K562 (cell line): ENCODE data around the gene AJAP1. TPM values are rescaled to one million over a fixed set of nuclear protein-coding genes. Genes with fewer than 3 reads are reported as not detected.

Experiments used
- ATAC-seq: fragments of 200-7000 bp; cut with Tn5 transposase; 3 replicates; pipeline ENCODE4 v1.9.1; 2020; ENCODE audit warnings: moderate library complexity
- BruUV-seq: library from RNA; stranded (reverse); fragments of 400-500 nt; replicated peaks from 2 replicates; lab custom pipeline; 2021; lab: Mats Ljungman, UMichigan
- CTCF ChIA-PET: fragments of 300-600 bp; formaldehyde crosslinking; extraction: SDS; loops from one replicate; lab custom pipeline; 2021; ENCODE audit warnings: low intra/inter-chr PET ratio; lab: Yijun Ruan, JAX
- POLR2A ChIA-PET: fragments of 300-600, 350-650 bp; sonication (Branson Sonifier 250); formaldehyde crosslinking; extraction: SDS; loops from one replicate; lab custom pipeline; 2021; ENCODE audit warnings: antibody characterized with exemption, inconsistent platforms; lab: Yijun Ruan, JAX
- DNase-seq, 4 experiments: peaks; one replicate each; pipeline versions ENCODE4 v3.0.0 to v3.0.0-alpha.2; 2011 to 2018; ENCODE audit warnings: low spot score in 3 of 4, mixed read lengths in 3 of 4; ENCODE audit errors: extremely low read depth in 1 of 4
- FAIRE-seq: peaks from 2 replicates; lab custom pipeline; 2011; peaks lifted over from hg19 to GRCh38; lab: Jason Lieb, UNC
- H2AFZ ChIP-seq: 2 replicates; pipeline ENCODE4 v1.6.0; 2011; ENCODE audit warnings: low read depth, low read length, control low read depth, inconsistent platforms
- H3K27ac ChIP-seq: fragments of 200-600 bp; 3 replicates; pipeline ENCODE4 v1.8.0; 2011; ENCODE audit warnings: low read depth, mild to moderate bottlenecking, control low read depth, inconsistent platforms, low read length, moderate library complexity, mixed read lengths; ENCODE audit errors: extremely low read depth
- H3K27me3 ChIP-seq, 2 experiments: fragments of 300-600 bp in 1 of 2; 2 replicates in 1 of 2; 3 replicates in 1 of 2; pipeline versions ENCODE4 v1.6.0 to v1.8.0; 2011; ENCODE audit warnings: inconsistent platforms in 2 of 2, low read length in 2 of 2, mild to moderate bottlenecking in 1 of 2, mixed read lengths in 1 of 2, moderate library complexity in 1 of 2; ENCODE audit not compliant: control insufficient read depth in 2 of 2, insufficient read depth in 2 of 2
- H3K36me3 ChIP-seq: fragments of 300-600 bp; 3 replicates; pipeline ENCODE4 v1.8.0; 2011; ENCODE audit warnings: mild to moderate bottlenecking, low read length, inconsistent platforms; ENCODE audit not compliant: control insufficient read depth, insufficient read depth
- H3K4me1 ChIP-seq, 2 experiments: fragments of 200-600 bp in 1 of 2; replicated peaks in 1 of 2; 2 replicates in 1 of 2; 3 replicates in 1 of 2; pipeline versions ENCODE4 v1.5.1 to v1.8.0; 2011; ENCODE audit warnings: inconsistent platforms in 2 of 2, low read length in 2 of 2, mild to moderate bottlenecking in 1 of 2, mixed read lengths in 1 of 2, moderate library complexity in 1 of 2; ENCODE audit not compliant: control insufficient read depth in 2 of 2, insufficient read depth in 2 of 2
- H3K4me2 ChIP-seq: 2 replicates; pipeline ENCODE4 v1.6.1; 2011; ENCODE audit warnings: low read length, control low read depth, inconsistent platforms, mixed read lengths; ENCODE audit not compliant: insufficient read depth
- H3K4me3 ChIP-seq: fragments of 200-600 bp; sonication (generic), shearing (Covaris generic); 2 replicates; pipeline ENCODE4 v1.5.1; 2016; ENCODE audit warnings: control low read depth, inconsistent platforms
- H3K79me2 ChIP-seq: fragments of 200-600 bp; 3 replicates; pipeline ENCODE4 v1.8.0; 2011; ENCODE audit warnings: low read length, inconsistent platforms; ENCODE audit not compliant: control insufficient read depth, insufficient read depth
- H3K9ac ChIP-seq, 2 experiments: 2 replicates each; pipeline versions ENCODE4 v1.6.0 to v1.6.1; 2011; ENCODE audit warnings: low read depth in 2 of 2, low read length in 2 of 2, control low read depth in 1 of 2, inconsistent platforms in 1 of 2, mild to moderate bottlenecking in 1 of 2, mixed read lengths in 1 of 2; ENCODE audit not compliant: insufficient read depth in 1 of 2
- H3K9me1 ChIP-seq: one replicate; pipeline ENCODE4 v1.6.0; 2011; ENCODE audit warnings: inconsistent platforms, mild to moderate bottlenecking, low read length, moderate library complexity; ENCODE audit not compliant: control insufficient read depth, insufficient read depth
- H3K9me3 ChIP-seq: replicated peaks from 2 replicates; pipeline ENCODE4 v1.5.1; 2011; ENCODE audit warnings: low read depth, low read length, inconsistent platforms; ENCODE audit not compliant: control insufficient read depth, insufficient read depth
- H4K20me1 ChIP-seq: replicated peaks from 2 replicates; pipeline ENCODE4 v1.6.1; 2011; ENCODE audit warnings: low read length, inconsistent platforms, mixed read lengths; ENCODE audit not compliant: control insufficient read depth, insufficient read depth
- EZH2 ChIP-seq: IDR thresholded peaks from 2 replicates; pipeline ENCODE4 v1.6.1; 2012; ENCODE audit warnings: low read depth, mild to moderate bottlenecking, inconsistent platforms, low read length, borderline replicate concordance
- NFIC ChIP-seq: fragments of 450-650 bp; IDR thresholded peaks from 2 replicates; pipeline ENCODE4 v1.6.1; 2017; ENCODE audit warnings: mild to moderate bottlenecking, inconsistent platforms
- ZC3H11A ChIP-seq: IDR thresholded peaks from 2 replicates; pipeline ENCODE4 v1.6.1; 2012; ENCODE audit warnings: low read depth, low read length, improper control_type of control experiment
- ZNF143 ChIP-seq: sonication (generic); formaldehyde crosslinking; IDR thresholded peaks from 2 replicates; pipeline ENCODE4 v1.9.0; 2022; ENCODE audit warnings: mild to moderate bottlenecking, missing genetic modification reagents
- ZNF24 ChIP-seq: fragments of 450-650 bp; IDR thresholded peaks from 2 replicates; pipeline ENCODE4 v1.6.1; 2016
- WGBS: fragments of 100-300 bp; shearing (Covaris generic); methylation state at CpG from one replicate; pipeline ENCODE4 v1.1.6; 2016; ENCODE audit warnings: low coverage, mixed read lengths; ENCODE audit not compliant: insufficient coverage; ENCODE audit errors: missing lambda C conversion rate; 5-methylcytosine and 5-hydroxymethylcytosine counted together
- in situ Hi-C: fragments of 300-500 bp; cut with MboI; formaldehyde crosslinking; loops from 4 replicates; pipeline ENCODE4 v1.15.0; 2018; ENCODE audit warnings: inconsistent platforms, mixed read lengths
- intact Hi-C: fragments of 100-400 bp; cut with micrococcal nuclease; formaldehyde crosslinking; loops from 2 replicates; pipeline ENCODE4 v1.14.2; 2022
- polyA plus RNA-seq, 8 experiments: library from polyadenylated mRNA; depleted of rRNA in 4 of 8; stranded (reverse) in 5 of 8; unstranded in 3 of 8; fragments of >200 nt; fragmentation: Nextera tagmentation in 2 of 8; fragmentation: Illumina TruSeq in 1 of 8; extraction: Ambion mirVana in 2 of 8; extraction: Trizol in 1 of 8; gene quantifications; 2 replicates each; pipeline versions ENCODE4 v1.2.1 to v1.2.3, GENCODE V29; 2011 to 2014; ENCODE audit warnings: inconsistent platforms in 1 of 8, missing spikeins in 1 of 8
- total RNA-seq, 7 experiments: library from RNA; depleted of rRNA in 6 of 7; stranded (reverse); fragments of >200 nt in 6 of 7; fragmentation: Illumina TruSeq in 2 of 7; extraction: Trizol in 2 of 7; gene quantifications; 2 replicates each; pipeline versions ENCODE4 v1.2.1 to v1.2.3, GENCODE V29; 2011 to 2021; ENCODE audit warnings: low replicate concordance in 1 of 7

The AJAP1 gene
- total and polyA plus RNA-seq, 9 of the 15 experiments (the other 6 are each of a cell fraction or from before 2014, with no cell fraction given): not detected

- POLR2A ChIA-PET: interaction anchor here (0.6 kb wide), 1 partner anchor 787 kb away, joined by 3 read pairs; no protein-coding TSS in a partner anchor
Observed at GRCh38 chr1:4730078-4730477, 75.7 kb downstream of the AJAP1 start.

GRCh38 chr1:4733446-4734177 is 79.2 kb downstream of the AJAP1 start:
- intact Hi-C loops (no loop called here), in situ Hi-C loops (no loop called here)
- H3K9me1 ChIP-seq: peaks cover 4% of the 10 kb centered on the region
- H2AFZ ChIP-seq: no peak overlapping the region
- no peak overlapping the region for H3K9ac ChIP-seq
- H3K4me1 ChIP-seq: no peaks in the 10 kb centered on the region
- no peak overlapping the region for H3K4me3 ChIP-seq
- H3K36me3 ChIP-seq: no peaks in the 10 kb centered on the region
- ChIA-PET POLR2A (interaction anchor here (0.5 to 0.6 kb wide), 2 partner anchors 33 to 89 kb away, joined by 3 read pairs; no protein-coding TSS in a partner anchor), CTCF (no interaction called here)
- no peak overlapping the region for H3K27ac ChIP-seq
- no peaks in the 10 kb centered on the region for H3K79me2 ChIP-seq
- peaks cover 18% of the 10 kb centered on the region for H4K20me1 ChIP-seq
- WGBS: 4% methylated on average over 27 of the region's 27 CpGs
- FAIRE-seq: no peak
- no TSS peak for BruUV-seq
- no peaks in the 10 kb centered on the region for H3K9me3 ChIP-seq
- peaks cover 12 to 58% of the 10 kb centered on the region in 2 experiments; a peak in 3 of 5 replicates for H3K27me3 ChIP-seq
- TF ChIP-seq ZNF24 (0 out of 2 replicates have a peak, but pooled peaks have one; percentile 2), EZH2 (peak; percentile 54; the same call in 1 of the 2 replicates), ZC3H11A (no peak)
- no peak for DNase-seq
- ATAC-seq: no peak
- no peak overlapping the region for H3K4me2 ChIP-seq

More at GRCh38 chr1:4730078-4730477, 75.7 kb downstream of the AJAP1 start:
- in situ Hi-C loops (no loop called here), intact Hi-C loops (no loop called here)
- H3K79me2 ChIP-seq: no peaks in the 10 kb centered on the region
- H3K4me1 ChIP-seq: no peaks in the 10 kb centered on the region; a peak in 1 of 5 replicates
- no peaks in the 10 kb centered on the region for H3K36me3 ChIP-seq
- TF ChIP-seq NFIC (no peak), ZNF143 (no peak)
- CTCF ChIA-PET: no interaction called here
- H2AFZ ChIP-seq: no peak overlapping the region
- H3K9ac ChIP-seq: no peak overlapping the region
- H3K27ac ChIP-seq: no peak overlapping the region
- no peak overlapping the region for H3K4me3 ChIP-seq
- no TSS peak for BruUV-seq
- FAIRE-seq: no peak
- no peak for ATAC-seq
- H3K9me1 ChIP-seq: peaks cover 4% of the 10 kb centered on the region
- no peak overlapping the region for H3K4me2 ChIP-seq
- peaks cover 10 to 78% of the 10 kb centered on the region in 2 experiments; a peak in 4 of 5 replicates for H3K27me3 ChIP-seq
- H4K20me1 ChIP-seq: peaks cover 18% of the 10 kb centered on the region
- H3K9me3 ChIP-seq: no peaks in the 10 kb centered on the region
- DNase-seq: no peak
- WGBS: 2% methylated on average over 12 of the region's 12 CpGs
